Fibroblast of skin of right quadriceps (primary cell): ENCODE results near the gene ACTL7A.
A peak's percentile ranks its signal among the peaks of the same experiment; 100 is the strongest.

ENCODE experiments used
- DNase-seq: peaks from one replicate; pipeline ENCODE4 v3.0.0-alpha.2; 2013

Gene ACTL7A

DNA sequence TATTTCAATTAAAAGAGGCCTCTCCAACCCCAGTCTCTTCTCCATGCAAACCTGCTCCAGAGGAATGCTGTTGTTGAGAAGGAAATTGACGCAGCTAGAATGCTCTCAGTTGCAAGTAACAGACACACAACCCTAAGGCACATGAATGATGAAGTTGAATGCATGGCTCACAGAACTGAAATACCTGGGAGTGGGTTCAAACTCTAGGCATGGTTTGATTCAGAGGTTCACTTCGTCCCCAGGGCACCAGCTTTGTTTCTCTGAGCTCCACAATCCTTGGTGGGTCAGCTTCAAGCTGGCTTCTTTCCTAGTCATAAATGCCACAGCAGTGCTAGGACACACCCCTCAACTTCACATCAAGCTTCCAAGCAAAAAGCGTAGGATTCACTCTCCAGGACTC, 10.9 kb upstream of the ACTL7A start:
- no peak for DNase-seq

DNA sequence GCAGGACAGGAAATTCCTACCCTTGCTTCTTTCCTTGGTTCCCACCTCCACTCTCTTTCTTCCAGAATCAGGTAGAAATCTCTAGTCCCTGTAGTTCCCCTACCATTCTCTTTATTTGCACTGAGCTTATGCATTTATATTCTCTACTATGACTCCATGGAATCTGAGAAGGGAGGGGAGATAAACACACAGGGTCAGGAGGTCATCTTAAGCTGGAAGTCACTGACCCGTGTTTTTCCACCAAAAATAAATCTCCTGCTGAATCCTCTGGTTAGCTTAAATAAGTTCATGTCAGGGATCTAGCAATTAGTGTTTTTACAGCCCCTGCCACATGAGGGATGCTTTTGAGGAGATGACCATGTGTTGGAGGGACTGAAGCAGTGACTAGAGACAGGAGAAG, 10.0 kb upstream of the ACTL7A start:
- DNase-seq: no peak

DNA sequence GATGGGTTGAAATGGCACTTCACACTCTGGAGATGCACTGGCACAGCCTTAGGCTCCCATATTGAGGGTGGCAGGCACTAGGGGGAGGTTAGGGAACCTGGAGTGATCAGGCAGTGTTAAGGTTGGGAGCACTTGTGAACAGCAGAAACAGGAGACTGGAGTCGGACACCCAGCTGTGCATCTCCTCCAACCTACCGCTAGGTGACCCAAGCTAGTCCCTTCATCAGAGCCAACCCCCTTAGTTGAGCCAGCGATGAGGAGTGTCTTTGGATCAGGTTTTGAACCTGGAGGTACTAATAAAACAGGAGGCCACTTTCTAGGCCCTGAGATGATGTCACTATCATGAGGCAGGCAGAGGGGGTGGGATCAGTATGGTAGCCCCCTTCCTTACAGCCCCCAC, 8.0 kb upstream of the ACTL7A start:
- no peak for DNase-seq

DNA sequence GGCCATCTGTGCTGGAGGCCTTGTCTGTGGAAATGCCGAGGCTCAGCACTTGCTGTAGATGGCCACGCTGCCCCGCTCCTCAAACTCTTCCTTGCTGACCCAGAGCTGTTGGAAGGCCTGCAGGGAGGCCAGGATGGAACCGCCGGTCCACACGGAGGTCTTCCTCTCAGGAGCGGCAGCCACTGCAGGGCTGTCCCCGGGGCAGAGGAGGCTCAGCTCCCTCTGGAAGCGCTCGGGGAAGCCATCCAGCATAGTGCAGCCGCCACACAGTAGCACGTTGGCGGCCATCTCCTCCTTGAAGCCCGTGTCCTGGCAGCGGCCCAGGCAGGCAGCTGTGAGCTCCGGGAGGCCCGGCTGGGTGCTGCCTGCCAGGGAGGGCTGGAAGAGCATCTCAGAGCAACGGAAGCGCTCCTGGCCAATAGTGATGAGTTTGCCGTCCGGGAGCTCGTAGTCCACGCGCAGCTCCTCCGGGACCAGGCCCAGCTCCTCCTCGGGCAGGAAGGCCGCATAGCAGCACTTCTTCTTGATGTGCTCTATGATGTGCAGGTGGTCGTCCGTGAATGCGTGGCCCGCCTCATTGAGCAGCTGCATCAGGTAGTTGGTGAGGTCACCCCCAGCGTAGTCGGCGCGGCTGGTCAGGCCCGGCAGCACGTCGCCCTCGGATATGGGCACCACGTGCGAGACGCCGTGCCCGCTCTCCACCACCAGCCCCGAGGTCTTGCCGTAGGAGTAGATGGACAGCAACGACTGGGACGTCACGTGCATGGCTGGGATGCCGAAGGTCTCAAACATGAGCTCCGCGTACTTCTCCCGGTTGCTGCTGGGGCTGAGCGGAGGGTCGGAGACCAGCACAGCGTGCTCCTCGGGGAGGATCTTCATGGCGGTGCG, 7.2 kb upstream of the ACTL7A start:
- no peak for DNase-seq

DNA sequence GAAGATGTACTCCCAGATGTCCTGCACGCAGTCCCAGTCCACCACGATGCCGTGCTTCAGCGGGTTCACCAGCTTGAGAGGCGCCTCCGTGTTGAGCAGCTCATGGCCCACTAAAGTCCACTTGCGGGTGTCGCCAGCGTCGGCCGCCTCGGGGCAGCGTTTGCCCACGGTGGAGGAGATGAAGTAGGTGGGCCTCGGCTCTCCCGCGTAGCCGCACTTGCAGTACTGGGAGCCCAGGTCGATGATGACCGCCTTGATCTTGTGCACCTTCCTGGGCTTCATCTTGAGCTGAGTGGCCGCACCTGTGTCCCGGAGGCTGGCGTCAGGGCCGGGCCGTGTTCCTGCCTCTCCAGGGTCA, 6.6 kb upstream of the ACTL7A start:
- no peak for DNase-seq

DNA sequence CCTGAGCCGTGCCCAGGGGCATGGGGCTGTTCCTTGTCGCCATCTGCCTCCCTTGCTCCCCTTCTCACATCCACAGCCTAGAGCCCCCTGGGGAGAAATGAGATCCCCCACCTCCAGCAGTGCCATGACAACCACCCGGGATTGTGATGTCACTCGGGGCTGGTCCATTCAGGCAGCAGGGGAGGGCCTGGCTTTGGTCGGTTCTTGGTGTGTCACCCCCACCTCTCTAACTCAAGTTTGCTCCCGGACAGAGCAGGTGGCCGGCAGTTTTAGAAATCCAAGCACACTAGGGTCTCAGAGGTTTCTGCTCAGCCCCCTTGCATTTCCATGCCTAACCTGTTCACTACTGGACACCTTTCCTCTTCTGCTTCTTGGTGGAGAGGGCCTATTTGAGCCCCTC, 6.2 kb upstream of the ACTL7A start, which contains the start of gene ACTL7B:
ACTL7B (minus strand) TSS at position 99 of the 400 bp plus-strand sequence; CDS start at position 43, 56 bp downstream.
- no peak for DNase-seq

DNA sequence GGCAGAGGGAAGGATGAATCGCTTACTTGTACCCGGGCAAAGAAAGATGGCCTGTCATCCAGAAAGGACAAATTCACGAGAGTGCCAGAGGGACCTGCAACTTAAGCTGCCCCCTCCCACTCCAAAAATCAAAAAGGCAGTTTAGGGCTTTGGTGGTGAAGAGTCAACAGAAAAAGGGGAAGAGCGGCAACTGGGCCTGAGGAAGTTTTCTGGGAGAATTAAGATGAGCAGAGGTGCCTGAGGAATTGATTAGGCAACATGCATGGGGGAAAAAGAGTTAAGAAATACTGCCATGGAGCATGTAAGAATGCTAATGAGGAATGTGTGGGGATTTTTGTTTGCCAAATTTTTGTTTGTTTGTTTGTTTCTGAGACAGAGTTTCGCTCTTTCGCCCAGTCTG, 4.5 kb upstream of the ACTL7A start:
- no peak for DNase-seq

DNA sequence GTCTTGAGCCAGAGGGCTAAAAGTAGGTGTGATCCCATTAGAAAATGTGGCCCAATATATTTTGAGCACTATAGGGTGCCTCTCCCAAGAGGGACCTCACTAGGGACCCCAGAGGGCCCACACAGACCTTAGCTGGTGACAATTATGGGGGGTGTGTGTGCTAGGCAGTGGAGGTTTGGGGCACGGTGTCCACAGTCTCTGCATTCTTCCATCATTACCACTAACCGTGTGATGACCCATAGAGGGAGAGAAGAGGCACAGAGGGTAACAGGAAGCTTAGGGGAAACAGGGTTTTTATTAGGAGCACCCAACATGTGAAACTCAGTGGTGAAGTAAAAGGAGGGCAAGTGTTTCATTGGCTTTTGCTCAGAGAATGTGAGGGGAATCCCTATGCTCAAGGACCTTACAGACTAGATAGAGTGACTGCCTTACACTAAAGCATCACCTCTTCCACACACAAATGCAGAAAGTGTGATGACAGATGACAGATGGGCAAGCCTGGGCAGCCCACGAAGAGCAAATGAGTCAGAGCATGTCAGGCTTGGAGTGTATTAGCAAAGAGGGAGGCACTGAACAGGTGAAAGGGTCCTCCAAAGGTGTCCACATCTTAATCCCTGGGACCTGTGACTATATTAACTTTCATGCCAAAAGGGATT, 2.5 kb upstream of the ACTL7A start:
- DNase-seq: no peak

DNA sequence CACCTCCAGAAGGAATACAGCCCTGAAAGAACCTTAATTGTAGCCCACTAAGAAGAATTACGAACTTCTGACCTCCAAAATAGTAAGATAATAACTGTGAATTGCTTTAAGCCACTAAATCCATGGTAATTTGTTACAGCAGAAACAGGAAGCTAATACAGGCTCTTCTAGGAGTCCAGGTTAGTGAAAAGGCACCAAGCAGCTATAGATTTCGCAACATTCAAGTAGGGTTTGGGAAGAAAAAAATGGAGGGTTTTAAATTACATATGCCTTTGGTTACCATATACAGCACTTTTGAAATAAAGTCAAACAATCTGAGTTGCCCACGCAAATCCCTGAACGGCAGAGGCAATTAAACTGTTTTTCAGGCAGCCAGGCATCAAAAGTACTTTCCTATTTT, 1.7 kb upstream of the ACTL7A start:
- DNase-seq: peak; percentile 19

DNA sequence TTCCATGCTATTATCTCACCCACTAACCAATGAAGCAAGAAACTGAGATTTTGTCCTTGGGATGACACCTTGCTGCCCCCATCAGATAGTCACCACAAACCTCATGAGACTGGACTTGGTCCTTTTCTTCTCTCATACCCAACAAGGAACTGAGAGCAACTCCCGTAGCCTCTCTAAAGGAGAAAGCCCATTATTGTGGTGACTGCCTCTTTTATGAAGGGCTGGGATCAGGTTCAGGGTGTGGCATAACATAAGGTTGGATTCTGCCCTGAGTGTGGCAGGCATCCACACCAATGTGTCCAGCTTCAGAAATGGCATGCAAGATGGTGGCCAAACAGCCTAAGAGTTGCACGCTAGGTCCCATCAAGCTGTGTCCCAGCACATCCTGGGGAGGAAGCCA, 1.3 kb upstream of the ACTL7A start:
- no peak for DNase-seq

DNA sequence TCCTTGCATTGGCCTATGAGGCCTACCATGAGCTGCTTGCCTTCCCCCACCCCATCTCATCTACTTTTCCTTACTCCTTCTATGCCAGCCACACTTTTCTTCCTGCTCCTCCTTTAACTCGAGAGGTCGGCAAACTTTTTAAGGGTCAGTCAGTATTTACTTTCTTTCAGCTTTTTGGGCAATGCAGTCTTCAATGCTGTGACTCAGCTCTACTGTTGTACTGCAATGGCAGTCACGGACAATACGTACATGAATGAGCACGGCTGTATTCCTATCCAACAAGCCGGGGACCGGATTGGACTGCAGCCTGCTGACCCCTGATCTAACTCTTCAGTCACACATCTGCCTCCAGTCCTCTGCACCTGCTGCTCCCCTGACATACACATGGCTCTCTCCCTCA, 602 bp upstream of the ACTL7A start:
- no peak for DNase-seq

DNA sequence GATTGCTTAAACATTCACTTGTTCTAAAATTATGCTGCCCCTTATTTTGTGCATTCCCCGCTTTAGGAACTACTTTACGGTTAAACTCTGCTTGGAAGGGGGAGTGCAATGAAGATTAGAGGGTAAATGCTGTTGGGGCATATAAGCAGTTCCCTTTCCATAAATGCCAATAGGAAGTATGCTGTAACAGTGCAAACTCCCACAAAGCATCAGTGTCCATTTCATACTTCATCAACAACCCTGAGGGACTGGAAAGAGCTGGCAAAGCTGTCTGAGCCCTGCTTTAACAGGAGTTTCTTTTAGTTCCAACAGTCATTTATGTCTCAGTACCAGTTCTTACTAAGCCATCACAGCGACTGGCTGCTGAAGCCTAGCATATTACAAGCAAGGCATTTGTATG, 1.8 kb downstream of the ACTL7A start:
- DNase-seq: no peak

DNA sequence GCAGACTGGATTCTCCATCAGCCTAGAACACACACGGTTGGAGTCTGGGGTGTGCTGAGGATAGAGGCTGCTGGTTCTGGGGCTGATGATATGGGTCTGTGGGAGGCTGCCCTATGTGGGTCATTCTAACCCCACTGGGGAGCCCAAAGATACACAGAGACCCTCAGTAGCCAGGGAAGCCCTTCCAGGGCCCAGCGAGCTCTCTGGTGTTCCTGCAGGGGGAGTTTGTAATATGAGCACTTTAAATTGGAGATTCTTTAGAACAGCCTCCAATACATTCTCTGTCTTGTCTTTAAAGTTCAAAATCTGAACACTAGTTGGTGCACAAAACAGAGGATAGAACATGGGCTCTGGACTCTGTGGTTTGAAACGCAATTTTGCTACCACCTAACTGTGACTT, 2.4 kb downstream of the ACTL7A start:
- no peak for DNase-seq

DNA sequence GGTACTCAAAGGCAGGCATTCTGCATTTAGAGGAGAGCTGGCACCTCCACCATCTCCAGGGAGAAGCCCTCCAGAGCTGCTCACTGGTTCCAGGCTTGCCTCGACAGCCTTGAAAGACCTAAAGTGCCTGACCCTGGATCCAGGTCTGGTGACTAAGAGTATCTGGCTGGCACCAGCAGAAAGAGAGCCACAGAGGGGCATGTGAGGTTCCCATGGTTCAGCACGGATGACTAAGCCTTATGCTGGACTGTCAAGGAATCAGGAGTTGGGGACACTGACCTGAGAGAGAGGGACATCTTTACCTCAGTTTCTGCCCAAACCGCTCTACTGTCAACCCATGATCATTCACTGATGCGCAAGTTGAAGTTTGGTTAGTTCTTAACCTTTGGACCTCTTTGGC, 3.0 kb downstream of the ACTL7A start:
- DNase-seq: no peak

DNA sequence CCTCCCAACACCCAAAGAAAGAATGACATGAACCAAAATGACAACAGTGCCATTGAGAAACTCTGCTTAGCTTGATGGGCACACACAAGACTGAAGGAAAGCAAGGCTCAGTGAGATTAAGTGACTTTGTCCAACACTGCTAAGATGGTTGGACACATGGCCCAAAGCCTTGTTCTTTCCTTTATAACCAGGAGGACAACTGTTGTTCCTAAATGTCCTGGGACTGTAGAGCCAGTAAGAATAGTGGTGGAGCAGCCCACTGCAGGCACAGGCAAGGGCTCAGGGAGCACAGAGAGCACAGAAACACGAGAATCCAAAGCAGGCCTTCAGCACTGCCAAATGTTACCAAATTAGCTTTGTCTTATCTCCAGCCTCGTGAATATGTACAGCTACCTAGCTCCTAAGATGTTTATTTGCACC, 3.9 kb downstream of the ACTL7A start:
- no peak for DNase-seq

DNA sequence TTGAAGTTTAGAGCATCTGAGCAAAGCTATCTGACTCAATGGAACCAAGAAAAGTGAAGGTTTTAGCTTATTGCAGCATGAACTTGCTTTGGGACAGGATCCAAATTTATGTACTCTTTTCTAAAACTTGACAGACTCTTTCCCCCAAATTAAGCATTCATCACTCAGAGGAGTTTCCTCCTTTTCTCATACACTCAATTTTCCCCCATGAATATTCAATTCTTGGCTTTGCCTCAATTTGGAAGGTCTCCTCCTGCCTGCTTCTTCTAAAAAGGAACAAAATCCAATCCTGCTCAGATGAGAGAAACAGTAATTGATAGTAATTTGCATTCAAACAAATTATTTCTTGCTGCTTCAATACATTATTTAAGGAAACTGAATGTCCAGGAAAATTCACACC, 5.0 kb downstream of the ACTL7A start:
- no peak for DNase-seq

DNA sequence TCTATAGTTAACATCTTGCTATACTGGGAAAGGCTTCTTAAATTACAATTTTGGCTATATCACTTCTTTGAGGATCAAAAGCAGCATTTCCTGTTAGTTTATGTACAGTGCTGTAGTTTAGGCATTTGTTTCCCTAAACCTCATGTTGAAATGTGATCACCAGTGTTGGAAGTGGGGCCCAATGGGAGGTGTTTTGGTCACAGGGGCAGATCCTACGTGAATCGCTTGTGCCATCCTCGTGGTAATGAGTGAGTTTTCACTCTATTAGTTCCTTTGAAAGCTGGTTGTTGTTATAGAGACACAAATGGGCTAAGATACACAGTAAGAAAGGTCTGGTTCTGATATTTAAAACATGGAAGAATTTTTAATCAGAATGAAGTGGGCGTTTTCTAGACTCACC, 5.8 kb downstream of the ACTL7A start:
- DNase-seq: no peak

DNA sequence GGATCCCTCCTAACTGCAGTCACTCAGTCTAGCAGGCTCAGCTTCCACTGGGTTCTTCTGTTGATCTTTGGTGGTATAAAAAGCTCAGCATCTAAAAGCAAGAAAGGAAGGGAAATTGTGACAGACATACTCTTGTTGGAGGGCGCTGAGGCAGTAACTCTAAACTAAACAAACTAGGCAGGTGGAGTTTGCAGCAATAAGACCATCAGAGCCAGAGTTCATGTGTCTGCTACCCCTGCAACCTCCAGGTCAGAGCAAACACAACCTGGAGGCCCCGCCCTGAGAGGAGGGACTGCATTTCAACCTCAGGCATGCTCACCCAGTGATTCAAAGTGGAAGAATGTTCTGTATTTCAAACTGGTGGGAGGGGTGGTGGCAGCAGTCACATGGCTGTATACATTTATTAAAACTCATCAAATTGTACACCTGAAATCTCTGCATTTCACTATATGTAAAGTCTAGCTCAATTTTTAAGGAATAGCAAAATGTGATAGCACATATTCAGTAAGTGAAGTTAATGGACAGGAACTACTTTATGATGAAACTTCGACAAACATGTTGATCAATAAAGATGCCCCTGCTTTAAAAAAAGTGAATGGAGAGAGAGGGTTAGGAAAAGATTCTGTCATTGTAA, 7.1 kb downstream of the ACTL7A start:
- DNase-seq: peak; percentile 12

DNA sequence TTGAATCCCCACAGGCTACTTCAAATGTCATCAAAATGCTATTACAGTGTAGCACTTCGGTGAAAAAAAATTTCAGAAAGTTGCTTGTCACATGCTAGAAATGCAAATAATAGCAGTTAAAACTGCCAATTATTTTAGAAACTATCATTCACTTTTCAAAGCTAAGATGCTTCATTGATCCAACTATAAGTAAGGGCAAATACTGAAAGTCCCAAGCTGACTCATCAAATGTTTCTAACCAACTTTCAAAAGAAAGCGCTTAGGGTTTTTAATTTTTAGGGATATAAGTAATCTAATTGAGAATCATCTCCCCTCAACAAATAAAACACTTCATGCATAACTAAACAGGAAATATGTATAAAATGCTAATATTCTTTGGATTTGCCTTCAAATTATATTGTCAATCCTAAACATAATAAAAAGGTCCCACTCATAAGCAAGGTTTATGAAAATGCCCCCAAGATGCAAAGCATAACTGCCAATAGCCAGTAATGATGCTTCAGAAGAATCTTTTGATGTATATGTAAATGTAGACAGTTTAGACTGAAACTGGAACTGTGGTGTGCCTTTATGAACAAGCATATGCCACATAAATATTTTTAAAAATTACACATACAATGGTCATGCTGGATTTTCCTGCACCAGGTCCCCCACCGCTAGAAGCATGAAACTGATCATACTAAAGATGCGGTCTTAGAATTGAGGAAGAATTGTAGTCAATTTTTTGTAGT, 12.2 kb downstream of the ACTL7A start:
- DNase-seq: no peak

DNA sequence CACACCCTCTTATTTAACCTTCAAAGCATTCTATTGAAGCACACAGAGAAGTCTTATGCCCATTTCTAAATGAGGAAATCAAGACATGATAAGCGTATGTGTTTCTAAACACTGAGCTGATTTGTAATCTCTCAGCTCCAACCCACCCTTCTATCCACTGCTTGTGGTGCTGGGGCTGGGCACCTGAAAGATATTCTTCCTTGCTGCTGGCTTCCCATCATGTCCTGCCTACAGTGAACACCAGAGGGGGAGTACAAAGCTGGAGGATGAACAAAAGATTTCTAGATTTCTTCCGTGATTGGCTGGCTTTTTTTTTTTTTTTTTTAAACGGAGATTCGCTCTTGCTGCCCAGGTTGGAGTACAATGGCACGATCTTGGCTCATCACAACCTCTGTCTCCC, 14.4 kb downstream of the ACTL7A start:
- no peak for DNase-seq

DNA sequence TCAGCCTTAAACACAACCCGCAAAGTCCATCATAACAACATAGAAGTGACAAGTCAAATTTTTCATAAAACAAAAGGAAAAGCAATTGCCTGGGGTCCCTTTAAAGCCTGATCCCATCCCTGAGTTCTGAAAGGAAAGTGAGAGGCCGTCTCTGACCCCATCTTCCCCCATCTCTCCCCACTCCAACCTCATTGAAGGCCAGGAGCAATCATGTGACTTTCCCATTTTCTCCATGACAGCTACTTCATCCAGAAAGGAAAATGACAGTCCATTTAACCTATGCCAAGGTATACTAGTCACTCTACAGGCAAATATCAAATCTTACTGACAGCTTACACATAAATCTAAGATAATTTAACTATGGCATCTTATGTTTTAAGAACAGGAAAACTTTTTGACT, 15.5 kb downstream of the ACTL7A start:
- no peak for DNase-seq

DNA sequence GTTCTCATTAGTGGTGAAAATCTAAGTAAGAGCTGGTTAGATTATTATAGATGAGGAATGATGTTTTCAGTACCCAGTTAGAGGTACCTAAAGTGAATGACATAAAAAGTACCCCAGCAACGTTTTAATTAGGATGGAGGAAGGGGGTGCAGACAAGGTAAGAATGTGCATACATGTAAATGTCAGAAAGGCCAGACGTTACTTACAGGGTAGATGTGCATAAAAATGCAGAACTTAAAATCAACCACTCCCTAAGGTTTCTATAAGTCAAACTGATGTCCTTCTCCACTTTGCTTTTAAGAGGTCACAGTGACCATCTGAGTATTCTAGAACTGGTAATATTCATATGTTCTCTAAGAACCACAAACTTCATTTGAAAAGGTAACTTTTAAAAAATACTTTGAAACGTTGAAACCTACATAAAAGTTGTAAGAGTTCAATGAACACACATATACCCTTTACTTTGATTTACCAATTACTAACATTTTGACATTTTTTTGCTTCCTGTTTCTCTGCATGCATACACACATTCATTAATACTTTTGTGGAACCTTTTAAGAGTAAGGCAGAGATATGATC, 18.8 kb downstream of the ACTL7A start:
- no peak for DNase-seq
